Endothelial cell of umbilical vein (primary cell): ENCODE data around the gene NXN. TPM values are rescaled to one million over a fixed set of nuclear protein-coding genes. Genes with fewer than 3 reads are reported as not detected.

Experiments
- BruUV-seq: library from RNA; stranded (reverse); fragments of 400-500 nt; replicated peaks from 2 replicates; lab custom pipeline; 2021; lab: Mats Ljungman, UMichigan
- CTCF ChIA-PET: fragments of 300-600, 350-600 bp; sonication (Branson Sonifier 250); formaldehyde crosslinking; loops from one replicate; lab custom pipeline; 2021; ENCODE audit warnings: antibody characterized with exemption, inconsistent platforms; lab: Charles Lee
- POLR2A ChIA-PET: fragments of 300-600, 350-600 bp; sonication (Branson Sonifier 250); formaldehyde crosslinking; loops from one replicate; lab custom pipeline; 2021; ENCODE audit warnings: antibody characterized with exemption, inconsistent platforms; lab: Charles Lee
- DNase-seq: peaks from one replicate; pipeline ENCODE4 v3.0.0-alpha.2; 2011; ENCODE audit warnings: low read depth, low spot score
- FAIRE-seq: peaks from 2 replicates; lab custom pipeline; 2011; peaks lifted over from hg19 to GRCh38; lab: Jason Lieb, UNC
- H2AFZ ChIP-seq: 2 replicates; pipeline ENCODE4 v1.6.0; 2012; ENCODE audit warnings: low read depth, low read length, control low read depth, inconsistent platforms
- H3K27ac ChIP-seq: 2 replicates; pipeline ENCODE4 v1.5.1; 2011; ENCODE audit warnings: low read depth, mild to moderate bottlenecking, control low read depth, low read length, moderate library complexity; ENCODE audit not compliant: insufficient read depth
- H3K27me3 ChIP-seq, 2 experiments: 2 replicates each; pipeline versions ENCODE4 v1.6.0 to v1.6.1; 2011; ENCODE audit warnings: low read length in 2 of 2, mixed read lengths in 1 of 2; ENCODE audit not compliant: control insufficient read depth in 2 of 2, insufficient read depth in 2 of 2
- H3K36me3 ChIP-seq, 2 experiments: 2 replicates in 1 of 2; 3 replicates in 1 of 2; pipeline ENCODE4 v1.5.1; 2011; ENCODE audit warnings: low read length in 2 of 2, mild to moderate bottlenecking in 1 of 2, moderate library complexity in 1 of 2; ENCODE audit not compliant: control insufficient read depth in 2 of 2, insufficient read depth in 2 of 2; ENCODE audit errors: extremely low read depth in 1 of 2
- H3K4me1 ChIP-seq: 3 replicates; pipeline ENCODE4 v1.5.1; 2011; ENCODE audit warnings: mild to moderate bottlenecking, low read length; ENCODE audit not compliant: control insufficient read depth, insufficient read depth; ENCODE audit errors: extremely low read depth
- H3K4me2 ChIP-seq: 2 replicates; pipeline ENCODE4 v1.6.1; 2011; ENCODE audit warnings: low read length, control low read depth, mixed read lengths; ENCODE audit not compliant: insufficient read depth
- H3K4me3 ChIP-seq, 3 experiments: fragments of 200-600 bp in 1 of 3; sonication (generic), shearing (Covaris generic) in 1 of 3; replicated peaks in 1 of 3; 2 replicates each; pipeline ENCODE4 v1.5.1; 2011 to 2016; ENCODE audit warnings: control low read depth in 3 of 3, low read length in 3 of 3, mild to moderate bottlenecking in 2 of 3, inconsistent platforms in 1 of 3, low read depth in 1 of 3, moderate library complexity in 1 of 3; ENCODE audit not compliant: insufficient read depth in 1 of 3
- H3K79me2 ChIP-seq: 2 replicates; pipeline ENCODE4 v1.6.0; 2012; ENCODE audit warnings: low read length, inconsistent platforms; ENCODE audit not compliant: control insufficient read depth, insufficient read depth
- H3K9ac ChIP-seq: replicated peaks from 2 replicates; pipeline ENCODE3; 2011; ENCODE audit warnings: low read length, control low read depth; ENCODE audit not compliant: insufficient read depth; ENCODE audit errors: extremely low read depth
- H3K9me1 ChIP-seq: replicated peaks from 3 replicates; pipeline ENCODE4 v1.6.0; 2011; ENCODE audit warnings: mild to moderate bottlenecking, low read length; ENCODE audit not compliant: control insufficient read depth, insufficient read depth; ENCODE audit errors: extremely low read depth
- H3K9me3 ChIP-seq: replicated peaks from 2 replicates; pipeline ENCODE4 v1.5.1; 2012; ENCODE audit warnings: low read length, inconsistent platforms; ENCODE audit not compliant: control insufficient read depth, insufficient read depth
- H4K20me1 ChIP-seq: replicated peaks from 2 replicates; pipeline ENCODE3; 2011; ENCODE audit warnings: mild to moderate bottlenecking, low read length; ENCODE audit not compliant: control insufficient read depth, insufficient read depth; ENCODE audit errors: extremely low read depth
- EZH2 ChIP-seq: IDR thresholded peaks from 2 replicates; pipeline ENCODE4 v1.6.1; 2012; ENCODE audit warnings: borderline replicate concordance, low read depth, mild to moderate bottlenecking, moderate library complexity, low read length, inconsistent platforms; ENCODE audit not compliant: severe bottlenecking
- FOS ChIP-seq: IDR thresholded peaks from 2 replicates; pipeline ENCODE4 v1.6.1; 2011; ENCODE audit warnings: mild to moderate bottlenecking, low read length, moderate library complexity, borderline replicate concordance; ENCODE audit not compliant: insufficient read depth
- JUN ChIP-seq: IDR thresholded peaks from 2 replicates; pipeline ENCODE4 v1.6.1; 2011; ENCODE audit warnings: borderline replicate concordance, low read depth; ENCODE audit not compliant: insufficient read length, insufficient read depth
- MYC ChIP-seq: IDR thresholded peaks from one replicate; pipeline ENCODE4 v1.6.1; 2011; ENCODE audit warnings: mild to moderate bottlenecking, low read depth, low read length
- POLR2A ChIP-seq: IDR thresholded peaks from 2 replicates; pipeline ENCODE4 v1.6.1; 2012; ENCODE audit warnings: low read depth, mild to moderate bottlenecking, control low read depth, low read length
- dilution Hi-C: fragments of 300-500 bp; cut with MboI; formaldehyde crosslinking; loops from one replicate; pipeline ENCODE4 v1.15.0; 2019; ENCODE audit warnings: low sequenced_read_pairs; ENCODE audit not compliant: extremely low pct_ligation_motif_present
- intact Hi-C: fragments of 100-400 bp; cut with micrococcal nuclease; formaldehyde crosslinking; loops from one replicate; pipeline ENCODE4 v1.10.0; 2022
- polyA plus RNA-seq, 4 experiments: library from polyadenylated mRNA; depleted of rRNA in 3 of 4; stranded (reverse) in 3 of 4; unstranded in 1 of 4; fragments of >200 nt; gene quantifications; 2 replicates each; pipeline versions ENCODE4 v1.2.1 to v1.2.3, GENCODE V29; 2011 to 2012; ENCODE audit warnings: missing spikeins in 1 of 4
- total RNA-seq: library from RNA; stranded (reverse); gene quantifications from 2 replicates; pipeline ENCODE4 v1.2.3, GENCODE V29; 2021
- TF ChIP-seq, protein P1 (sequence below): IDR thresholded peaks from 2 replicates; pipeline ENCODE4 v1.6.1; 2011; ENCODE audit not compliant: insufficient read depth, insufficient read length
- TF ChIP-seq, protein P2 (sequence below), 2 donors: IDR thresholded peaks; 1 replicate in 1 of 2; 2 replicates in 1 of 2; pipeline ENCODE4 v1.5.1; 2011; ENCODE audit warnings: low read length in 2 of 2, mild to moderate bottlenecking in 2 of 2, moderate library complexity in 2 of 2, control low read depth in 1 of 2, inconsistent platforms in 1 of 2, low read depth in 1 of 2; ENCODE audit not compliant: insufficient read depth in 1 of 2; ENCODE audit errors: extremely low read depth in 1 of 2

Gene NXN
- total and polyA plus RNA-seq, 2 donors (not counting 3 experiments of a cell fraction or from before 2014, with no cell fraction given), result 69.5 to 77.3 TPM

DNA sequence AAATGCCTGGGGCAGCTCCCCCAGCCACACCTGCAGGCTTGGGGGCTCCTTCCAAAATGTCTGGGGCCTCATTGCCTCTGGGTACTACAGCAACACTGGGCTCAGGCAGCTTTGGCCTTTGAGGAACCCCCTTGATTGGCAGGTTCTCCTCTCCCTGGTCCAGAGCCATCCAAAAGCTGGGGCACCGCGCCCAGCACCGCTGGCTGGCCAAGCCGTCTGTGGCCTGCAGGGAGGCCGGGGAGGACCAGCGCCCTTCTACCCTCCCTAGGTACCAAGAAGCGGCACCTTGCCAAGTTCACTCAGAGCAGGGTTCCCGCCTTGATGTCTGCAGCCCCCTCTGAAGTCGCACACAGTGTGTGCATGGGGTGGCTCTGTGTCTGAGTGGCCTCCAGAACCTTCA is 47.5 kb upstream of the NXN start:
- DNase-seq (no peak), FAIRE-seq (no peak)
- Histone ChIP-seq H3K4me3 (no peak overlapping the region), H3K4me2 (no peak overlapping the region), H3K27ac (no peak overlapping the region), H3K9me1 (no peaks in the 10 kb centered on the region), H2AFZ (no peak overlapping the region), H3K9ac (no peak overlapping the region), H3K4me1 (no peaks in the 10 kb centered on the region), H3K79me2 (no peaks in the 10 kb centered on the region), H3K36me3 (no peaks in the 10 kb centered on the region), H3K27me3 (no peaks in the 10 kb centered on the region), H4K20me1 (no peaks in the 10 kb centered on the region), H3K9me3 (no peaks in the 10 kb centered on the region)
- dilution Hi-C loops (no loop called here), intact Hi-C loops (no loop called here)
- no TSS peak for BruUV-seq
- no peak for TF ChIP-seq MYC
- no peak for TF ChIP-seq FOS
- TF ChIP-seq, protein P1, sequence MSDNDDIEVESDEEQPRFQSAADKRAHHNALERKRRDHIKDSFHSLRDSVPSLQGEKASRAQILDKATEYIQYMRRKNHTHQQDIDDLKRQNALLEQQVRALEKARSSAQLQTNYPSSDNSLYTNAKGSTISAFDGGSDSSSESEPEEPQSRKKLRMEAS, result no peak
- no peak for TF ChIP-seq EZH2
- TF ChIP-seq POLR2A, result no peak
- TF ChIP-seq, protein P2, sequence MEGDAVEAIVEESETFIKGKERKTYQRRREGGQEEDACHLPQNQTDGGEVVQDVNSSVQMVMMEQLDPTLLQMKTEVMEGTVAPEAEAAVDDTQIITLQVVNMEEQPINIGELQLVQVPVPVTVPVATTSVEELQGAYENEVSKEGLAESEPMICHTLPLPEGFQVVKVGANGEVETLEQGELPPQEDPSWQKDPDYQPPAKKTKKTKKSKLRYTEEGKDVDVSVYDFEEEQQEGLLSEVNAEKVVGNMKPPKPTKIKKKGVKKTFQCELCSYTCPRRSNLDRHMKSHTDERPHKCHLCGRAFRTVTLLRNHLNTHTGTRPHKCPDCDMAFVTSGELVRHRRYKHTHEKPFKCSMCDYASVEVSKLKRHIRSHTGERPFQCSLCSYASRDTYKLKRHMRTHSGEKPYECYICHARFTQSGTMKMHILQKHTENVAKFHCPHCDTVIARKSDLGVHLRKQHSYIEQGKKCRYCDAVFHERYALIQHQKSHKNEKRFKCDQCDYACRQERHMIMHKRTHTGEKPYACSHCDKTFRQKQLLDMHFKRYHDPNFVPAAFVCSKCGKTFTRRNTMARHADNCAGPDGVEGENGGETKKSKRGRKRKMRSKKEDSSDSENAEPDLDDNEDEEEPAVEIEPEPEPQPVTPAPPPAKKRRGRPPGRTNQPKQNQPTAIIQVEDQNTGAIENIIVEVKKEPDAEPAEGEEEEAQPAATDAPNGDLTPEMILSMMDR (IDR thresholded peaks at IDR 0.05; ENCODE audit: extremely low read depth in 1 of 2, insufficient read depth in 1 of 2, low read depth in 1 of 2, low read length in 2 of 2), result no peak
- ChIA-PET CTCF (interaction anchor here (1.1 to 1.3 kb wide), 3 partner anchors 22 to 24 kb away, joined by 3 read pairs; no protein-coding TSS in a partner anchor), POLR2A (no interaction called here)

DNA sequence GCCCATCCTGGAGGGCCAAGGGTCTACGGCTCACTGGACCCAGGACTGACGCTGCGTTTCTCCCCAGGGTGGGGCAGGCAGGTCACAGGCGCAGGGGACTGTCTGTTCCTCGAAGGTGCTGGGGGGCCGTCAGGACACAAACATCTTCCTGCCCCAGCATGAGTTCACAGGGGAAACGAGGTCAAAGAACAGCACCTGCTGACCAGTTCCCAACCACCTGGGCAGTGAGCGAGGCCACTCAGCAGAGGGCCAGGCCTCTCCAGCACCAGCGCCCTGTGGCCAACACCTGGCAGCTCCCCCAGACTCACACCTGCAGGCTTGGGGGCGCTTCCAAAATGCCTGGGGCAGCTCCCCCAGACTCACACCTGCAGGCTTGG is 47.0 kb upstream of the NXN start:
- Histone ChIP-seq H3K27ac (no peak overlapping the region), H3K4me1 (no peaks in the 10 kb centered on the region), H4K20me1 (no peaks in the 10 kb centered on the region), H3K79me2 (no peaks in the 10 kb centered on the region), H2AFZ (no peak overlapping the region), H3K4me2 (no peak overlapping the region), H3K9ac (no peak overlapping the region), H3K9me1 (no peaks in the 10 kb centered on the region), H3K36me3 (no peaks in the 10 kb centered on the region), H3K9me3 (no peaks in the 10 kb centered on the region), H3K27me3 (no peaks in the 10 kb centered on the region), H3K4me3 (no peak overlapping the region)
- BruUV-seq, result no TSS peak
- DNase-seq, result no peak
- dilution Hi-C loops, result no loop called here
- intact Hi-C loops, result no loop called here
- FAIRE-seq, result no peak
- TF ChIP-seq POLR2A (no peak), FOS (no peak), JUN (no peak)
- TF ChIP-seq, protein P2 (IDR thresholded peaks at IDR 0.05; ENCODE audit: extremely low read depth in 1 of 2, insufficient read depth in 1 of 2, low read depth in 1 of 2, low read length in 2 of 2), result no peak
- CTCF ChIA-PET, result interaction anchor here (0.9 to 1.3 kb wide), 4 partner anchors 21 to 30 kb away, joined by 3 read pairs; no protein-coding TSS in a partner anchor
- POLR2A ChIA-PET, result no interaction called here
